Measurements from ENCODE around the gene HSBP1L1. TPM values are rescaled to one million over a fixed set of nuclear protein-coding genes. Genes with fewer than 3 reads are reported as not detected.
A peak's percentile ranks its signal among the peaks of the same experiment; 100 is the strongest.

HSBP1L1 gene
- total RNA-seq, 1 donor from 2014 or later: 8.1 TPM

- intact Hi-C loops (cut with micrococcal nuclease): no loop called here
- no peak overlapping the region for H3K4me3 Mint-ChIP-seq
- no peaks in the 10 kb centered on the region for H3K9me3 Mint-ChIP-seq
- H3K4me1 Mint-ChIP-seq: peaks cover 34% of the 10 kb centered on the region
- H3K27ac Mint-ChIP-seq: no peak overlapping the region
- H3K27me3 Mint-ChIP-seq: no peaks in the 10 kb centered on the region
- DNase-seq: no peak
- peaks cover 29% of the 10 kb centered on the region for H3K36me3 Mint-ChIP-seq (ENCODE audit: low read depth)
Measured at GRCh38 chr18:79945118-79946042, 19.1 kb upstream of the HSBP1L1 start.

- H3K27ac Mint-ChIP-seq: no peak overlapping the region
- no peaks in the 10 kb centered on the region for H3K27me3 Mint-ChIP-seq
- no peak for DNase-seq
- intact Hi-C loops (cut with micrococcal nuclease): no loop called here
- H3K9me3 Mint-ChIP-seq: no peaks in the 10 kb centered on the region
- peaks cover 37% of the 10 kb centered on the region for H3K4me1 Mint-ChIP-seq
- no peak overlapping the region for H3K4me3 Mint-ChIP-seq
- H3K36me3 Mint-ChIP-seq (ENCODE audit: low read depth): peaks cover 23% of the 10 kb centered on the region
Measured at GRCh38 chr18:79947054-79947755, 17.2 kb upstream of the HSBP1L1 start.

GRCh38 chr18:79947881-79948610 is 16.4 kb upstream of the HSBP1L1 start:
- no peaks in the 10 kb centered on the region for H3K9me3 Mint-ChIP-seq
- peaks cover 37% of the 10 kb centered on the region for H3K4me1 Mint-ChIP-seq
- H3K27ac Mint-ChIP-seq: no peak overlapping the region
- intact Hi-C loops (cut with micrococcal nuclease): no loop called here
- H3K36me3 Mint-ChIP-seq (ENCODE audit: low read depth): peaks cover 16% of the 10 kb centered on the region
- DNase-seq: no peak
- H3K4me3 Mint-ChIP-seq: no peak overlapping the region
- H3K27me3 Mint-ChIP-seq: no peaks in the 10 kb centered on the region

GRCh38 chr18:79948719-79949411 is 15.6 kb upstream of the HSBP1L1 start:
- Mint-ChIP-seq H3K27ac (no peak overlapping the region), H3K4me1 (peaks cover 37% of the 10 kb centered on the region), H3K36me3 (ENCODE audit: low read depth) (peaks cover 16% of the 10 kb centered on the region), H3K27me3 (no peaks in the 10 kb centered on the region), H3K9me3 (no peaks in the 10 kb centered on the region), H3K4me3 (peak overlapping the region; percentile 51)
- intact Hi-C loops (cut with micrococcal nuclease): no loop called here
- DNase-seq: no peak

- peak overlapping the region; percentile 88 for H3K4me3 Mint-ChIP-seq
- no peak for DNase-seq
- H3K36me3 Mint-ChIP-seq (ENCODE audit: low read depth): peaks cover 16% of the 10 kb centered on the region
- no peaks in the 10 kb centered on the region for H3K9me3 Mint-ChIP-seq
- peaks cover 31% of the 10 kb centered on the region for H3K4me1 Mint-ChIP-seq
- peaks cover under 1% of the 10 kb centered on the region for H3K27me3 Mint-ChIP-seq
- intact Hi-C loops (cut with micrococcal nuclease): loop anchor here (5.0 to 10.0 kb wide), 4 partner anchors 55 to 883 kb away; partner anchors contain the start of genes ATP9B, CTDP1 and NFATC1
- H3K27ac Mint-ChIP-seq: peak overlapping the region; percentile 79
Measured at GRCh38 chr18:79949697-79950487, 14.6 kb upstream of the HSBP1L1 start.

- H3K4me1 Mint-ChIP-seq: peaks cover 35% of the 10 kb centered on the region
- intact Hi-C loops (cut with micrococcal nuclease): loop anchor here (1.0 to 10.0 kb wide), 7 partner anchors 15 to 883 kb away; partner anchors contain the start of genes ATP9B, CTDP1, NFATC1 and TXNL4A
Measured at GRCh38 chr18:79950515-79951341, 13.7 kb upstream of the HSBP1L1 start.

GRCh38 chr18:79951545-79952455 is 12.6 kb upstream of the HSBP1L1 start, which contains the start of gene SLC66A2:
SLC66A2 (minus strand) TSS chr18:79951653; CDS start chr18:79950926, 727 bp downstream.
- peaks cover 12% of the 10 kb centered on the region for H3K36me3 Mint-ChIP-seq (ENCODE audit: low read depth)

More at GRCh38 chr18:79950515-79951341, 13.7 kb upstream of the HSBP1L1 start:
- H3K9me3 Mint-ChIP-seq: no peaks in the 10 kb centered on the region
- peak; percentile 80 for DNase-seq
- peak overlapping the region; percentile 88 for H3K4me3 Mint-ChIP-seq
- H3K36me3 Mint-ChIP-seq (ENCODE audit: low read depth): peaks cover 14% of the 10 kb centered on the region
- H3K27ac Mint-ChIP-seq: peak overlapping the region; percentile 79
- peaks cover 3% of the 10 kb centered on the region for H3K27me3 Mint-ChIP-seq

GRCh38 chr18:79952456-79952995 is 11.9 kb upstream of the HSBP1L1 start:
- H3K4me3 Mint-ChIP-seq: peak overlapping the region; percentile 43
- no peak for DNase-seq
- peaks cover 3% of the 10 kb centered on the region for H3K27me3 Mint-ChIP-seq
- H3K36me3 Mint-ChIP-seq (ENCODE audit: low read depth): peaks cover 12% of the 10 kb centered on the region
- H3K27ac Mint-ChIP-seq: no peak overlapping the region
- intact Hi-C loops (cut with micrococcal nuclease): loop anchor here (5.0 to 10.0 kb wide), 4 partner anchors 58 to 885 kb away; partner anchors contain the start of genes ATP9B, CTDP1 and NFATC1
- H3K4me1 Mint-ChIP-seq: peaks cover 24% of the 10 kb centered on the region
- no peaks in the 10 kb centered on the region for H3K9me3 Mint-ChIP-seq

More at GRCh38 chr18:79951545-79952455, 12.6 kb upstream of the HSBP1L1 start, which contains the start of gene SLC66A2:
- H3K27me3 Mint-ChIP-seq: peaks cover 3% of the 10 kb centered on the region
- no peaks in the 10 kb centered on the region for H3K9me3 Mint-ChIP-seq
- H3K4me3 Mint-ChIP-seq: peak within 1 kb of the TSS; percentile 88
- DNase-seq: peak; percentile 98
- peak within 1 kb of the TSS; percentile 79 for H3K27ac Mint-ChIP-seq
- H3K4me1 Mint-ChIP-seq: peaks cover 29% of the 10 kb centered on the region
- intact Hi-C loops (cut with micrococcal nuclease): loop anchor here (1.0 to 10.0 kb wide), 7 partner anchors 14 to 884 kb away; partner anchors contain the start of genes ATP9B, CTDP1, NFATC1 and TXNL4A

- no peak for DNase-seq
- Mint-ChIP-seq H3K27me3 (peaks cover 3% of the 10 kb centered on the region), H3K27ac (no peak overlapping the region), H3K4me1 (peaks cover 24% of the 10 kb centered on the region), H3K4me3 (peak overlapping the region; percentile 15), H3K36me3 (ENCODE audit: low read depth) (peaks cover 12% of the 10 kb centered on the region), H3K9me3 (no peaks in the 10 kb centered on the region)
- intact Hi-C loops (cut with micrococcal nuclease): loop anchor here (5.0 to 10.0 kb wide), 4 partner anchors 58 to 886 kb away; partner anchors contain the start of genes ATP9B, CTDP1 and NFATC1
Measured at GRCh38 chr18:79952996-79953559, 11.4 kb upstream of the HSBP1L1 start.

- DNase-seq: no peak
Measured at GRCh38 chr18:79953971-79954651, 10.3 kb upstream of the HSBP1L1 start.

More at GRCh38 chr18:79953971-79954651, 10.3 kb upstream of the HSBP1L1 start:
- Mint-ChIP-seq H3K27ac (no peak overlapping the region), H3K36me3 (ENCODE audit: low read depth) (peaks cover 7% of the 10 kb centered on the region), H3K9me3 (no peaks in the 10 kb centered on the region), H3K4me1 (peaks cover 22% of the 10 kb centered on the region), H3K27me3 (peaks cover 3% of the 10 kb centered on the region), H3K4me3 (no peak overlapping the region)
- intact Hi-C loops (cut with micrococcal nuclease): loop anchor here (5.0 to 10.0 kb wide), 4 partner anchors 59 to 887 kb away; partner anchors contain the start of genes ATP9B, CTDP1 and NFATC1

All from activated CD4-positive, alpha-beta T cell treated with anti-CD3 and anti-CD28 coated beads, Interleukin-2, amount 10 ng/mL, durations not matched to agents 24 days and 14 days (primary cell).